Measurements from ENCODE around the gene ADAMTS16.

DNA sequence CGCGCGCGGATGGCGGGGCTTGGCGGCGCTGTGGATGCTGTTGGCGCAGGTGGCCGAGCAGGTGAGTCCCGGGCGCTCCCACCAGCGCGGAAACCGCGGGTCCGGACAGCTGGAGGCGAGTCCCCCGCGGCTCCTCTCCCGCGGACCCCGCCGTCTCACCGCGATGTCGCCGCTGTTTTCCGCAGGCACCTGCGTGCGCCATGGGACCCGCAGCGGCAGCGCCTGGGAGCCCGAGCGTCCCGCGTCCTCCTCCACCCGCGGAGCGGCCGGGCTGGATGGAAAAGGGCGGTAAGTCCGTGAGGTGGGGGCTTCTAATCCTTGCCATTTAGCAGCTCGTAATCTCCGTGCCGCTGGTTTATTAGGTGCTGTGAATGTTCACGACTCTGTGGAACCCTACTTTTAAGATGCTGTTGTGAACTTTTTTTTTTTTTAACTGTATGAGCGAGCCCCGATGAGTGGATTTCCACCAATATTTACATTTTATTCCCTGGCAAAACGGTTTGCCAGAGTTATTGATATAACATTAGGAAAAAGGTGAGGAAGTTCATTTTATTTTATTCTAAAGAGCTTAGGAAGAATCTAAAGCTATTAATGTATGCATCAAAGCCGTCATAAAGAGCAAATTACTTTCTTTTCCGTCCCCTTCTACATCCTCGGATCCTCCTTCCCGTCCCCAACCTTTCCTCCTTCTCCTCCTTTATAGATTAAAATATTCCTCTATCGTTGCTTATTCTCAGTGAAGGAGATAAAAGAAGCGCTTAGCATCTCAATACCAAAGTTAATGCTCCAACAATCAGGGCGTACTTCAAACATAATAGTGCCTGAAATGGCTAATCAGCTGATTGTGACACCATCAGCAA is 579 bp downstream of the ADAMTS16 start:
- TF ChIP-seq GATA2 (IDR thresholded peaks at IDR 0.05; ENCODE audit: low read depth, low read length) (no peak), GATA3 (IDR thresholded peaks at IDR 0.05; ENCODE audit: low read depth, low read length) (no peak)

Measured in SH-SY5Y (cell line).